Vagina (tissue), 2 donors: ENCODE measurements around the gene TAS2R41. TPM values are rescaled to one million over a fixed set of nuclear protein-coding genes. Genes with fewer than 3 reads are reported as not detected.
A peak's percentile ranks its signal among the peaks of the same experiment; 100 is the strongest.

Experiments
- DNase-seq, 2 donors: peaks; one replicate each; pipeline ENCODE4 v3.0.0-alpha.2; 2017; ENCODE audit errors: extremely low spot score in 2 of 2
- H3K27ac ChIP-seq: fragments of 200-600 bp; sonication (generic); one replicate; pipeline ENCODE4 v1.5.1; 2019
- H3K27me3 ChIP-seq: fragments of 200-600 bp; sonication (generic); one replicate; pipeline ENCODE4 v1.5.1; 2019
- H3K36me3 ChIP-seq, 2 donors: fragments of 200-600 bp; sonication (generic); one replicate each; pipeline ENCODE4 v1.5.1; 2017 to 2019
- H3K4me1 ChIP-seq: fragments of 200-600 bp; sonication (generic); one replicate; pipeline ENCODE4 v1.5.1; 2019
- H3K4me3 ChIP-seq, 2 donors: fragments of 200-600 bp; sonication (generic); 1 replicate in 1 of 2; 2 replicates in 1 of 2; pipeline ENCODE4 v1.5.1; 2016 to 2019
- H3K9me3 ChIP-seq: fragments of 200-600 bp; sonication (generic); one replicate; pipeline ENCODE4 v1.5.1; 2019
- POLR2A ChIP-seq, 2 donors: fragments of 450-650 bp; IDR thresholded peaks; one replicate each; pipeline ENCODE4 v1.6.1; 2017; ENCODE audit warnings: antibody characterized with exemption in 2 of 2, mild to moderate bottlenecking in 2 of 2, moderate library complexity in 2 of 2
- POLR2AphosphoS5 ChIP-seq, 2 donors: sonication (generic); formaldehyde crosslinking; IDR thresholded peaks; one replicate each; pipeline ENCODE4 v1.9.0; 2017; ENCODE audit warnings: antibody characterized with exemption in 2 of 2, mild to moderate bottlenecking in 2 of 2, low read depth in 1 of 2; ENCODE audit not compliant: insufficient read depth in 1 of 2
- intact Hi-C: fragments of 100-400 bp; cut with DNase I; formaldehyde crosslinking; loops from one replicate; pipeline ENCODE4 v1.15.1; 2023
- total RNA-seq: library from RNA; depleted of rRNA; stranded (reverse); fragments of >200 nt; gene quantifications from one replicate; pipeline ENCODE4 v1.2.3, GENCODE V29; 2016
- TF ChIP-seq, protein P1 (sequence below), 3 experiments: fragments of 450-650 bp in 2 of 3; fragments of 200-600 bp in 1 of 3; sonication (generic) in 1 of 3; IDR thresholded peaks; one replicate each; pipeline ENCODE4 v1.5.1; 2017 to 2019; ENCODE audit warnings: antibody characterized with exemption in 3 of 3, mild to moderate bottlenecking in 2 of 3, moderate library complexity in 2 of 3

The TAS2R41 gene
- total RNA-seq, 1 donor from 2014 or later, result not detected

DNA sequence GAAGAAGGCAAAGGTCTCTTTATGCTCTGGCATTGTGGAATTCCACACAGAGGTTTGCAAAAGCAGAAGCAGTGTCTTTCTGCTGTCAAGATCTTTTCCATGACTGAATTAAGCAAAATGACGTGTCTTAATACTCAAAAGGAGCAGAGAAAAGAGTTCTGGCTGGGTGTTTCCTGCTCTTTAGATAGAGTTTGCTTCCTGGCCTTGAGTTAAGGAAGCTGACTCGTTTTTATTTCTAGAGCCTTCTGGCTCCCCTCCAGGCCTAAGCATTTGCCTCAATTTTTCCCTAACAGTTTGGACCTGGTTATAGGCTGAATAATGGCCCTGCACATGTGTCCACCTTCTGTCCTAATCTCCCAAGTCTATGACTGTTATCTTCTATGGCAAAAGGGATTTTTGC, 21.6 kb downstream of the TAS2R41 start:
- Histone ChIP-seq H3K27ac (peak overlapping the region; percentile 60), H3K36me3 (no peaks in the 10 kb centered on the region), H3K27me3 (no peaks in the 10 kb centered on the region), H3K4me3 (no peak overlapping the region), H3K9me3 (no peaks in the 10 kb centered on the region), H3K4me1 (peaks cover 29% of the 10 kb centered on the region)
- TF ChIP-seq POLR2AphosphoS5 (IDR thresholded peaks at IDR 0.05; ENCODE audit: insufficient read depth in 1 of 2, low read depth in 1 of 2) (peak in 1 of 2 donors; percentile 67), POLR2A (IDR thresholded peaks at IDR 0.05) (no peak)
- no peak for DNase-seq
- intact Hi-C loops, result loop anchor here (10.0 kb wide), 1 partner anchor 636 kb away; no protein-coding TSS in a partner anchor

DNA sequence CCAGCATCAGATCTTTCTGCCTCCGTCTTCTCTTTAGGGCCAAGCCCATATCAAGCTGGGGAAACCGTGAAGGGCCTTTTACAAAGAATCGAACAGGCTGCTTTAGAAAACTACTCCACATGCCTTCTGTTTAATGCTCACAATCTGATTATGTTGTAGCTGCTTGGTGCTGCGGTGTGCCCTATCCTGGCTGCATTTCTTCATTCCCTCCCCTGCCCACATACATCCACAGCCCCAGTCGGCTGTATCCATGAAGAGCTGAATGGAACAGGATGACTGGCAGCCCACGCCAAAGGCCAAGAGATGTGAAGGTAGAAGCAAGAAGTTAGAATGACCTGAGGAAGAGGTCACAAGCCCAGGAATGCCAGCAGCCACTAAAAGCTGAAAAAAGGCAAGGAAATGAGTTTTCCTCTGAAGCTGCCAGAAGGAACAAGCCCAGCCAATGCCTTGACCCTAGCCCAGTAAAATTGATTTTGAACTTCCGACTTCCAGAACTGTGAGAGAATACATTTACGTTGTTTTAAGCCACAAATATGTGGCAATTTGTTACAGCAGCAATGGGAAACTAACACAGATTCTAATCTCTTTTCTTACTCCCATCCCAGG, 22.2 kb downstream of the TAS2R41 start:
- H3K27ac ChIP-seq, result peak overlapping the region; percentile 60

DNA sequence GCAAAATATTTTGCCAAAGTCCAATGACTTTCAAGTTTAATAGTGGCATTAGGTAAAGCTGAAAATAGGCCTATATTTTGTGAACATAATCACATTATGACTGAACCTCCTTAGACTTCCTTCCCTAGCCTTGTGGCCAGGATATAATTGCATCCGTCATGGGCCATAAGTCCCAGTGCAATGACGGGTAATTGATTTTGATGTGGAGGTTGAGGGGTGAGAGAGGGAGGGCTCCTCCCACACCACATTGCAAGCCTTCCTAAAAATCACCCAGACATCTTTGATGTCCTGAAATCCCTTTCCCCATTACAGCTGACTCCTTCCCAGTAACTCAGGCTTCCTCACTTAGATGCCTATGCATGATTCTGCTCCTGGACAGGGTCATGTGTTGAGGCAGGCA, 25.6 kb downstream of the TAS2R41 start:
- Histone ChIP-seq H3K27me3 (no peaks in the 10 kb centered on the region), H3K4me1 (peaks cover 27% of the 10 kb centered on the region), H3K27ac (no peak overlapping the region), H3K36me3 (no peaks in the 10 kb centered on the region), H3K4me3 (no peak overlapping the region), H3K9me3 (no peaks in the 10 kb centered on the region)
- DNase-seq, result no peak
- no peak for TF ChIP-seq POLR2A (IDR thresholded peaks at IDR 0.05)
- no peak for TF ChIP-seq POLR2AphosphoS5 (IDR thresholded peaks at IDR 0.05; ENCODE audit: insufficient read depth in 1 of 2, low read depth in 1 of 2)
- intact Hi-C loops, result no loop called here

More for the DNA sequence above, 22.2 kb downstream of the TAS2R41 start:
- H3K4me1 ChIP-seq, result peaks cover 29% of the 10 kb centered on the region
- no peaks in the 10 kb centered on the region for H3K9me3 ChIP-seq
- no peaks in the 10 kb centered on the region for H3K36me3 ChIP-seq
- no peak for DNase-seq
- H3K27me3 ChIP-seq, result no peaks in the 10 kb centered on the region
- TF ChIP-seq POLR2A (IDR thresholded peaks at IDR 0.05) (no peak), POLR2AphosphoS5 (IDR thresholded peaks at IDR 0.05; ENCODE audit: insufficient read depth in 1 of 2, low read depth in 1 of 2) (peak in 1 of 2 donors; percentile 22)
- TF ChIP-seq, protein P1, sequence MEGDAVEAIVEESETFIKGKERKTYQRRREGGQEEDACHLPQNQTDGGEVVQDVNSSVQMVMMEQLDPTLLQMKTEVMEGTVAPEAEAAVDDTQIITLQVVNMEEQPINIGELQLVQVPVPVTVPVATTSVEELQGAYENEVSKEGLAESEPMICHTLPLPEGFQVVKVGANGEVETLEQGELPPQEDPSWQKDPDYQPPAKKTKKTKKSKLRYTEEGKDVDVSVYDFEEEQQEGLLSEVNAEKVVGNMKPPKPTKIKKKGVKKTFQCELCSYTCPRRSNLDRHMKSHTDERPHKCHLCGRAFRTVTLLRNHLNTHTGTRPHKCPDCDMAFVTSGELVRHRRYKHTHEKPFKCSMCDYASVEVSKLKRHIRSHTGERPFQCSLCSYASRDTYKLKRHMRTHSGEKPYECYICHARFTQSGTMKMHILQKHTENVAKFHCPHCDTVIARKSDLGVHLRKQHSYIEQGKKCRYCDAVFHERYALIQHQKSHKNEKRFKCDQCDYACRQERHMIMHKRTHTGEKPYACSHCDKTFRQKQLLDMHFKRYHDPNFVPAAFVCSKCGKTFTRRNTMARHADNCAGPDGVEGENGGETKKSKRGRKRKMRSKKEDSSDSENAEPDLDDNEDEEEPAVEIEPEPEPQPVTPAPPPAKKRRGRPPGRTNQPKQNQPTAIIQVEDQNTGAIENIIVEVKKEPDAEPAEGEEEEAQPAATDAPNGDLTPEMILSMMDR (IDR thresholded peaks at IDR 0.05), result no peak
- no peak overlapping the region for H3K4me3 ChIP-seq
- intact Hi-C loops, result loop anchor here (10.0 kb wide), 1 partner anchor 635 kb away; no protein-coding TSS in a partner anchor

DNA sequence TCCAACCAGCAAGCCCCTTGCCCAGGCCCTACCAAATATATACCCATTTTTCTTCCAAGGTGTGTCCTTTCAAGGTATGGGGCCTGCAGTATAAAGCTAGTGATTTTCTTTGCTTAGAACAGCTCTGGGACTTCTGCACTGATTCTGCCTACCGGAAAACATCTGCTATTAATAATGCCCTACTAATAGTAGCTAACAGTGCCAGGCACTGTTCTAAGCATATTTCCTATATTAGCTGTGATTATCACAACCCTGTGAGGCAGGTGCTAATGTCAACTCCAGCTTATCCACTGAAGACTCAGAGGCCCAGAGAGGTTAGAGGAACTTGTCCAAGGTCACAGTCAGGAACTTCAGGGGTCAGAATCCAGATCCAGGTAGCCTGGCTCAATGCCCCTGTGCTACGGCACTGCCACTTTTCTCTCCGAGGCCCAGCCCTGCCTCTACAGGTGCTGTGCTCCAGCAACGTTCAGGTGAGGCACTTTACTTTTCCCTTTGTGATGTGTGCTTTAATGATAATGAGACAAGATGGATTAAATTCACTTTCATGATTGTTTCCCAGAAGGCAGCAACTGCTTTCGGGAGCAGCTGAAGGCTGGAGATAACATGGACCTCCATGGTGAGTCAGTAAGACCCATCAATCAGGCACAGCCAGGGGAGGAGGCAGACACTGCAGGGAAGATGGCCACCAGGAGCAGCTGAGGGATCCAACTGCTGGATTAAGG, 26.7 kb downstream of the TAS2R41 start:
- TF ChIP-seq POLR2A (IDR thresholded peaks at IDR 0.05) (no peak), POLR2AphosphoS5 (IDR thresholded peaks at IDR 0.05; ENCODE audit: insufficient read depth in 1 of 2, low read depth in 1 of 2) (no peak)
- TF ChIP-seq, protein P1 (IDR thresholded peaks at IDR 0.05), result no peak
- intact Hi-C loops, result no loop called here

DNA sequence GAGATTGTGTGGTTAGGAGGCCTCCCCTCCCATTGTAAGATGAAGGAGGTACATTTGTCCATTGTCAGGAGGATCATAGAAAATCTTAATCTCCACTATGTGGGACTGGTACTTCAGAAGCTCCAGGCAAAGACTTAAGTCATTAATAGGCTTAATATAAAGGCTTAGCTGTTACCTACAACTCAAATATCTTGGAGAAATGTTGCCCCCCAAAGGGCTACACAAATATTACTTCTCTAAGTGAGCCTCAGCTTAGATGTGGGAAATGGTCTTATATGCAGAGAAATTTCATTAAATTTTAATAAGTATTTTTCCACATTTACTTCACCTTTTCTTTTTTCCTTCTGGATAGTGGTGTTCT, 27.2 kb downstream of the TAS2R41 start:
- intact Hi-C loops, result no loop called here
- TF ChIP-seq, protein P1 (IDR thresholded peaks at IDR 0.05), result no peak
- TF ChIP-seq POLR2A (IDR thresholded peaks at IDR 0.05) (no peak), POLR2AphosphoS5 (IDR thresholded peaks at IDR 0.05; ENCODE audit: insufficient read depth in 1 of 2, low read depth in 1 of 2) (no peak)

More for the DNA sequence above, 26.7 kb downstream of the TAS2R41 start:
- no peaks in the 10 kb centered on the region for H3K36me3 ChIP-seq
- peaks cover 16% of the 10 kb centered on the region for H3K4me1 ChIP-seq
- H3K9me3 ChIP-seq, result no peaks in the 10 kb centered on the region
- no peaks in the 10 kb centered on the region for H3K27me3 ChIP-seq
- no peak overlapping the region for H3K4me3 ChIP-seq
- no peak for DNase-seq
- H3K27ac ChIP-seq, result no peak overlapping the region

DNA sequence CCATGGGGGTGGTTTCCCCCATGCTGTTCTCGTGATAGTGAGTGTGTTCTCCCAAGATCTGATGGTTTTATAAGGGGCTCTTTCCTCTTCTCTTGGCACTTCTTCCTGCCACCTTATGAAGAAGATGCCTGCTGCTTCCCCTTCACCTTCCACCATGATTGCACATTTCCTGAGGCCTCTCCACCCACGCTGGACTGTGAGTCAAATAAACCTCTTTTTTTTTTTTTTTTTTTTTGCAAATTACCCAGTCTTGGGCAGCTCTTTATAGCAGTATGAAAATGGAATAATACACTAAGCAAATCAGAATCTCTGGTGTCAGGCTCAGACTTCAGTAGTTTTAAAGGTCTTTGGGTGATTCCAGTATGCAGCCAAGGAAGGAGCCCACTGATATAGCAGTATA, 28.2 kb downstream of the TAS2R41 start:
- no peak for DNase-seq
- Histone ChIP-seq H3K36me3 (no peaks in the 10 kb centered on the region), H3K4me3 (no peak overlapping the region), H3K9me3 (no peaks in the 10 kb centered on the region), H3K27me3 (no peaks in the 10 kb centered on the region), H3K4me1 (peaks cover 1% of the 10 kb centered on the region), H3K27ac (no peak overlapping the region)
- TF ChIP-seq, protein P1 (IDR thresholded peaks at IDR 0.05), result no peak
- TF ChIP-seq POLR2AphosphoS5 (IDR thresholded peaks at IDR 0.05; ENCODE audit: insufficient read depth in 1 of 2, low read depth in 1 of 2), result no peak
- no peak for TF ChIP-seq POLR2A (IDR thresholded peaks at IDR 0.05)
- intact Hi-C loops, result no loop called here

More for the DNA sequence above, 27.2 kb downstream of the TAS2R41 start:
- no peak for DNase-seq
- H3K27me3 ChIP-seq, result no peaks in the 10 kb centered on the region
- H3K27ac ChIP-seq, result no peak overlapping the region
- no peak overlapping the region for H3K4me3 ChIP-seq
- no peaks in the 10 kb centered on the region for H3K9me3 ChIP-seq
- H3K4me1 ChIP-seq, result peaks cover 10% of the 10 kb centered on the region
- no peaks in the 10 kb centered on the region for H3K36me3 ChIP-seq
